Activated CD8-positive, alpha-beta memory T cell treated with anti-CD3 and anti-CD28 coated beads, Interleukin-2, amount 50 U/mL, for 24 hours (primary cell): ENCODE results near the gene ENO2.

Experiments used
- DNase-seq: peaks from one replicate; pipeline ENCODE4 v3.0.0-alpha.2; 2020; ENCODE audit errors: extremely low read depth

ENO2 gene

DNA sequence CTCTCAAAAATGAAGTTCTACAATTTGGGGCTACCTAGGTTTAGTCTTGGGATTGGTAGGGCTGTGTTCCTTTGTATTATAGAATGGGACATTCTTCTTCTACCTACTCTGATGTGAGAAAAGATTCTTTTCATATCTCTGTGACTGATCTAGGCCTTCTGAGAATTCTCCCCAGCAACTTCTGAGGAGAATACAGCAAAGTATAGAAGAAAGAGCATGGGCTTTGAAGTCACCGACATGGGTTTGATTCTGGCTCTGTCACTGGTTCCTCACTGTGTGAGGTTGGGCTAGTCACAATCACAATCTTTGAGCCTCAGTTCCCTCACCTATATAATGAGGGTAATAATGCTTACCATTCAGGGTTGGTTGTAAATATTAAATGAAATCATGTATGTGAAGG is 18.4 kb downstream of the ENO2 start:
- no peak for DNase-seq

GRCh38 chr12:6934110-6934509 is 19.7 kb downstream of the ENO2 start:
- DNase-seq: no peak

- no peak for DNase-seq
Observed at GRCh38 chr12:6935371-6936193, 21.2 kb downstream of the ENO2 start.

GRCh38 chr12:6936194-6936635 is 21.8 kb downstream of the ENO2 start:
- no peak for DNase-seq

- DNase-seq: no peak
Observed at GRCh38 chr12:6936636-6937480, 22.5 kb downstream of the ENO2 start.

- peak; percentile 87 for DNase-seq
Observed at GRCh38 chr12:6937481-6938352, 23.3 kb downstream of the ENO2 start.

DNA sequence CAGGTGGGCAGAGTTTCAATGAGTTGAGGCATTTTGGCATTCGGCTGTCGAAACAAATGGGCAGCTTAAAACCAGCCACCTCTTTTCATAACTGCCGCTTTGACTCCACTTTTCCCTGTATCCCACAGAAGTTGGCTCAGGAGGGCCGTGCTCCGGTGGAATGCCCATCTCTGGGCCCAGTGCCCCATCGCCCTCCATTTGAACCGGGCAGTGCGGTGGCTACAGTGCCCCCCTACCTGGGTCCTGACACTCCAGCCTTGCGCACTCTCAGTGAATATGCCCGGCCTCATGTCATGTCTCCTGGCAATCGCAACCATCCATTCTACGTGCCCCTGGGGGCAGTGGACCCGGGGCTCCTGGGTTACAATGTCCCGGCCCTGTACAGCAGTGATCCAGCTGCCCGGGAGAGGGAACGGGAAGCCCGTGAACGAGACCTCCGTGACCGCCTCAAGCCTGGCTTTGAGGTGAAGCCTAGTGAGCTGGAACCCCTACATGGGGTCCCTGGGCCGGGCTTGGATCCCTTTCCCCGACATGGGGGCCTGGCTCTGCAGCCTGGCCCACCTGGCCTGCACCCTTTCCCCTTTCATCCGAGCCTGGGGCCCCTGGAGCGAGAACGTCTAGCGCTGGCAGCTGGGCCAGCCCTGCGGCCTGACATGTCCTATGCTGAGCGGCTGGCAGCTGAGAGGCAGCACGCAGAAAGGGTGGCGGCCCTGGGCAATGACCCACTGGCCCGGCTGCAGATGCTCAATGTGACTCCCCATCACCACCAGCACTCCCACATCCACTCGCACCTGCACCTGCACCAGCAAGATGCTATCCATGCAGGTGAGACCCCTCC is 24.2 kb downstream of the ENO2 start:
- DNase-seq: no peak

DNA sequence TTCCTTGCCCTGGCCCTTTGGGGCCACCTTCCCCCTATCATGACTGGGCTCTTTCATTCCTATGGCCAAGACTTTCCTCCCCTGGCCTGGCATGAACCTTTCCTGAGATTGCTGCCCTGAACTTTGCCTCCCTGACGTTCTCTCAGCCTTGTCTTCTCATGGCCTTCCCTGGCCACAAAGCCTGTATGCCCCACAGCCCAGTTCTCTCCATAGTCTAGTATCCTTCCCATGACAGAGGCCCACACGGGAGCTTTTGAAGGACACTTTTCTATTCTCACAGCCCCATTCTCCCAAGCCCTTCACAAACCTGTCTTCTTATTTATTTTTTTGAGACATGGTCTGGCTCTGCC is 24.8 kb downstream of the ENO2 start:
- DNase-seq: no peak

GRCh38 chr12:6941267-6941666 is 26.9 kb downstream of the ENO2 start:
- no peak for DNase-seq

DNA sequence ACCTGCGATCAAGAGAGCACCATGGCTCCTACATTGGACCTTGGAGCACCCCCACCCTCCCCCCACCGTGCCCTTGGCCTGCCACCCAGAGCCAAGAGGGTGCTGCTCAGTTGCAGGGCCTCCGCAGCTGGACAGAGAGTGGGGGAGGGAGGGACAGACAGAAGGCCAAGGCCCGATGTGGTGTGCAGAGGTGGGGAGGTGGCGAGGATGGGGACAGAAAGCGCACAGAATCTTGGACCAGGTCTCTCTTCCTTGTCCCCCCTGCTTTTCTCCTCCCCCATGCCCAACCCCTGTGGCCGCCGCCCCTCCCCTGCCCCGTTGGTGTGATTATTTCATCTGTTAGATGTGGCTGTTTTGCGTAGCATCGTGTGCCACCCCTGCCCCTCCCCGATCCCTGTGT is 27.4 kb downstream of the ENO2 start:
- DNase-seq: no peak

DNA sequence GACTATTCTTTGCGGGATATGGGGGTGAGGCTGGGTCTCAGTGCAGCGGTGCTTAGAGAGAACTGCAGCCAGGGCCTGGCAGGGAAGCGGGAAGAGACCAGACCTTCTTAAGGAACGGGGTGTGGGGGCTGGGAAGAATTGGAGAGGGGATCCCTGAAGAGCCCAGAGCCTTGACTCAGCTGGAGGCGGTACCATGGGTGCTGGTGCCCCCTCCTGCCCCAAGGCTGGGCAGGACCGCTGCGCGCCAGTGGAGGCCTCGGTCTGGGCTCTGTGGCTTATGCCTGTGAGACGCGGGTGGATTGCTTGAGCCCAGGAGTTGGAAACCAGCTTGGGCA is 27.9 kb downstream of the ENO2 start:
- DNase-seq: no peak

GRCh38 chr12:6943389-6943721 is 29.0 kb downstream of the ENO2 start:
- no peak for DNase-seq

DNA sequence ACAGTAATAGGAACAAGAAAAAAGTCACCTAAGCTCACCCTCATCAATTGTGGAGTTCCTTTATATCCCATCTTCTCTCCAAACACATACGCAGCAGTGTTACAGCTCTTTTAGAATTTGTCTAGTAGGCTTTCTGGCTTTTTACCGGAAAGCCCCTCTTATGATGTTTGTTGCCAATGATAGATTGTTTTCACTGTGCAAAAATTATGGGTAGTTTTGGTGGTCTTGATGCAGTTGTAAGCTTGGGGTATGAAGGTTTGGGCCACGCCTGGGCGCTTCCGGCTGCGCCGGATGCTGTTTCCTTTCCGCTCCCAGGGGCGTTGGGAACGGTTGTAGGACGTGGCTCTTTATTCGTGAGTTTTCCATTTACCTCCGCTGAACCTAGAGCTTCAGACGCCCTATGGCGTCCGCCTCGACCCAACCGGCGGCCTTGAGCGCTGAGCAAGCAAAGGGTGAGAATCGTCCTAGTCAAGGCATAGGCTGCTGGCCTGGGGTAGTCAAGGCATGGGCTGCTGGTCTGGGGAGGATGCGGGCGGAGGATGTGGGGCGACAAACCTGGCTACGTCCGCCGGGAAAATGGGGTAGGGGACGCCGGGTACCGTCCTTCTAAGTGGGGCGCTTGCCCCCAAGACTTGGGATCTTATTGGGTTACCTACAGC is 29.5 kb downstream of the ENO2 start, which contains the start of the genes C12orf57 and RNU7-1:
Gene C12orf57, plus strand, starts transcription at position 301 of the 659 bp plus-strand sequence. Its CDS starts 100 bp downstream, at position 401.
Gene RNU7-1, plus strand, starts transcription at position 95 of the 659 bp plus-strand sequence.
- DNase-seq: no peak

DNA sequence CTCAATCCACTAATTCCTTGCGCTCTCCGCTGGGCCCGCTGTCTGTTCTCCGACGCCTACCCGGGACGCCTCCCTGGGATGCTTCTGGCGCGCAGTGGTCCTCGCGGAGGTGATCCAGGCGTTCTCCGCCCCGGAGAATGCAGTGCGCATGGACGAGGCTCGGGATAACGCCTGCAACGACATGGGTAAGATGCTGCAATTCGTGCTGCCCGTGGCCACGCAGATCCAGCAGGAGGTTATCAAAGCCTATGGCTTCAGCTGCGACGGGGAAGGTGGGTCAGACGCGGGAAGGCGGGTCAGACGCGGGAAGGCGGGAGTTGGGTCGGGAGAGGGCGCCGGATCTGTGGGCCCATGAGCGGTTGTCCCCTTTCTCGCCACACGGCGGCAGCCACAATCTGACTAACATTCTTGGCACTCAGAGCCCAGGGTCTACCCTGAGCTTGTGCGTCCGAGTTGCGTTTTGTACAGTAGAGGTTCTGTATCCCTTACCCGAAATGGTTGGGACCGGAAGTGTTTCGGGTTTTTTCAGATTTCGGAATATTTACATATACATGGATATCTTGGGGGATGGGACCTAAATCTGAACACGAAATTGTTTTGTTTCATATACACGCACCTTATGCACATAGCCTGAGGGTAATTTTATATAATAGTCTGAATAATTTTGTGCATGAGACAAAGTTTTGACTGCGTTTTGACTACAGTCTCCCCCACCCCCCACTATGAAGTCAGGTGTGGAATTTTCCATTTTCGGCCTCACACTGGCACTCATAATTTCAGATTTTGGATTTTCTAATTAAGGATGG is 30.2 kb downstream of the ENO2 start:
- DNase-seq: peak; percentile 74

DNA sequence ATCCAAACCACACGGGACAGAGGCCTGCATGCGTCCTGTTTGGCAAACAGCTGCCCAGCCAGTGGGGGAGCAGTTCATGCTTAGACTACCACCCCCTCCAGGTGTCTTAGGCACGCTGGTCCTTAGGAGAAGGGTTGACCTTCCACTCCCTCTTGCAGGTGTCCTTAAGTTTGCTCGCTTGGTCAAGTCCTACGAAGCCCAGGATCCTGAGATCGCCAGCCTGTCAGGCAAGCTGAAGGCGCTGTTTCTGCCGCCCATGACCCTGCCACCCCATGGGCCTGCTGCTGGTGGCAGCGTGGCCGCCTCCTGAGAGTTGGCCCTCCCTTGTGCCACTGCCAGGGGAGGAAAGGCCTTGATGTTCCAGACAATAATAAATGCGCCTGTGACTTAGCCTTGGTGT is 31.2 kb downstream of the ENO2 start:
- no peak for DNase-seq

DNA sequence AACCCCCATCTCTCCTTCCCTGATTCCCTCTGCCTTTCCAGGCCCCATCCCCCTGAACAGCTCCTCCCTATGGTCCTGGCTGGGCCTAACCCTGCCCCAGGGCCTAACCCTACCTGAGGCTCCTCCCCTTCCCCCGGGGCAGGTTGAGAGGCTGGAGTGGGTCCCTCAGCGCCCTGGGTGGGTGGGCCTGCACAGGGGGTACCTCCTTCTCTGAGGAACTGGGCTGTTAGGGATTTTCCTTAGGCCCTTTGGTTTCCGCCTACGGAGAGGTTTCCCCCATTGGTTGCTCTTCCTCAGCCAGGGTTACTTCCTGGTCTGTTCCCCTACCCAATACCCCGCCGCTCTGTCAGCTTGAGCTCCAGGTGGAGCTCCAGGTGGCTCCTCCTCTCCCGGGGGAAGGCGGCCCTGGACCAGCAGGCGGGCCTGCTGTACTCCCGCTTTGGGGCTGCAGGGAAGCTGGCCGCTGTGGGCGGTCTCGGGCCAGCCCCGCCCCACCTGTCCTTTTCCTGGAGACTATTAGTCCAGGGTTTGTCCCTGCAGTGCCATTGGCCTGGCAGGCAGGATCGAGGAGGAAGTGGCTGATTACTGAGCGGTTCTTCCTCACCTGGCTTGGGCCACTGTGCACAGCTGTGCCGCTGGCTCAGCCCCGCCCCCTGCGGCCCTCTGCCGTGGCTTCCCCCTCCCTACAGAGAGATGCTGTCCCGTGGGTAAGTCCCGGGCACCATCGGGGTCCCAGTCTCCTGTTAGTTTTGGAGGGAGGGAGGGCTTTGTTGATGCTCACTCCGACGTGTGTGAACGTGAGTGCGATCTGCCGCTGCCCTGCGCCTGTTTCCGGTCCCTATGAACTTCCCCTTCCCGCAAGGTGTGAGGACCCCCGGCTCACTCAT is 31.9 kb downstream of the ENO2 start:
- DNase-seq: no peak

DNA sequence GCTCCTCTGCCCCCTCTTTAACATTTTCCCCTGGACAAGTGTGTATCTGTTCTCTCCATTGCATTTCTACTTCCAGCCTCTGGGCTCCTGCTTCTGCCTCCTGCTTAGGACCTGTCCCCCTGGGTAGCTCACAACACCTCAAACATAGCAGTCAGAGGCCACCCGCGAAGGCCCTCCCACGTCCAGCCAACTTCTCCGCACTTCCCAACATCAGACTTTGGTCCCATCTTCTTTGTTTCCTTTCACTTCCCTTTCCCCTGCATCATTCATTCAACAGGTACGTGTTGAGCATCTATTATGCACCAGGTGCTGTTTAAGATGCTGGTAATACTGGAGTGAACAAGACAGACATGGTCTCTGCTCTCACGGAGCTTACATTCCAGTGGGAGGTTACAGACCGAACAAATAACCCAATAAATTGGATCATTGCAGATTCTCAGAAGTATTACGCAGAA is 32.6 kb downstream of the ENO2 start:
- no peak for DNase-seq

- DNase-seq: no peak
Observed at GRCh38 chr12:6947615-6948014, 33.2 kb downstream of the ENO2 start.
